Mesendoderm (in vitro differentiated cells): ENCODE measurements around the gene KRTAP10-3.
"Not testable (repeated sequence)": the region's sequence is repeated elsewhere in the genome, so short reads cannot be mapped to it uniquely, and the experiment has no call there.

Source experiments
- DNase-seq: peaks from one replicate; pipeline ENCODE4 v3.0.0; 2013
- H2AK5ac ChIP-seq: 2 replicates; pipeline ENCODE4 v1.6.1; 2013; ENCODE audit warnings: low read length, inconsistent platforms
- H2BK120ac ChIP-seq: 2 replicates; pipeline ENCODE4 v1.6.1; 2013; ENCODE audit warnings: low read depth, mild to moderate bottlenecking, low read length, moderate library complexity, mixed read lengths
- H2BK15ac ChIP-seq: replicated peaks from 2 replicates; pipeline ENCODE4 v1.6.1; 2013; ENCODE audit warnings: low read depth, mild to moderate bottlenecking, moderate library complexity
- H2BK5ac ChIP-seq: 2 replicates; pipeline ENCODE4 v1.6.1; 2013; ENCODE audit warnings: low read length, inconsistent platforms
- H3K18ac ChIP-seq: 2 replicates; pipeline ENCODE4 v1.6.1; 2013; ENCODE audit warnings: mild to moderate bottlenecking, low read length, mixed read lengths
- H3K23ac ChIP-seq: one replicate; pipeline ENCODE4 v1.6.1; 2013; ENCODE audit warnings: low read length
- H3K27ac ChIP-seq: 2 replicates; pipeline ENCODE4 v1.5.1; 2013; ENCODE audit warnings: low read depth, mild to moderate bottlenecking, inconsistent platforms, low read length, moderate library complexity
- H3K27me3 ChIP-seq: 2 replicates; pipeline ENCODE4 v1.6.1; 2013; ENCODE audit warnings: low read length, control low read depth, mild to moderate bottlenecking, inconsistent platforms; ENCODE audit not compliant: insufficient read depth, poor library complexity
- H3K36me3 ChIP-seq: 2 replicates; pipeline ENCODE4 v1.6.1; 2013; ENCODE audit warnings: low read length, inconsistent platforms; ENCODE audit not compliant: control insufficient read depth, insufficient read depth
- H3K4ac ChIP-seq: one replicate; pipeline ENCODE4 v1.6.1; 2013; ENCODE audit warnings: low read depth, mild to moderate bottlenecking, low read length, moderate library complexity
- H3K4me1 ChIP-seq: 2 replicates; pipeline ENCODE4 v1.6.1; 2013; ENCODE audit warnings: low read depth, low read length, inconsistent platforms; ENCODE audit not compliant: control insufficient read depth
- H3K4me2 ChIP-seq: 2 replicates; pipeline ENCODE4 v1.6.1; 2013; ENCODE audit warnings: low read length
- H3K4me3 ChIP-seq: 2 replicates; pipeline ENCODE4 v1.5.1; 2013; ENCODE audit warnings: mild to moderate bottlenecking, low read length
- H3K56ac ChIP-seq: one replicate; pipeline ENCODE4 v1.6.1; 2013; ENCODE audit warnings: low read length
- H3K79me1 ChIP-seq: 2 replicates; pipeline ENCODE4 v1.6.1; 2013; ENCODE audit warnings: low read length, inconsistent platforms
- H3K79me2 ChIP-seq: 2 replicates; pipeline ENCODE4 v1.6.1; 2013; ENCODE audit warnings: mild to moderate bottlenecking, low read length; ENCODE audit not compliant: control insufficient read depth, insufficient read depth
- H3K9ac ChIP-seq: 2 replicates; pipeline ENCODE4 v1.6.1; 2013; ENCODE audit warnings: low read length, inconsistent platforms
- H4K5ac ChIP-seq: one replicate; pipeline ENCODE4 v1.6.1; 2013; ENCODE audit warnings: low read length
- H4K8ac ChIP-seq: one replicate; pipeline ENCODE4 v1.6.1; 2013; ENCODE audit warnings: low read depth, mild to moderate bottlenecking, control low read depth, low read length, moderate library complexity
- WGBS: extraction: QIAGEN DNeasy Blood & Tissue Kit; methylation state at CpG from one replicate; pipeline ENCODE4 v1.1.7; 2013; ENCODE audit warnings: low lambda C conversion rate, missing lambda C conversion rate; ENCODE audit not compliant: insufficient coverage; ENCODE audit errors: extremely low coverage; 5-methylcytosine and 5-hydroxymethylcytosine counted together

The KRTAP10-3 gene

GRCh38 chr21:44585892-44586291, 27.3 kb upstream of the KRTAP10-3 start:
- Histone ChIP-seq H3K9ac (no peak overlapping the region), H3K4me2 (no peak overlapping the region), H3K27ac (no peak overlapping the region), H3K27me3 (no peaks in the 10 kb centered on the region), H4K5ac (no peak overlapping the region), H3K36me3 (no peaks in the 10 kb centered on the region), H3K4me3 (no peak overlapping the region), H2BK120ac (no peak overlapping the region), H2BK15ac (no peak overlapping the region), H4K8ac (no peak overlapping the region), H2BK5ac (no peak overlapping the region), H3K79me2 (no peaks in the 10 kb centered on the region), H3K18ac (no peak overlapping the region), H2AK5ac (no peak overlapping the region), H3K79me1 (no peaks in the 10 kb centered on the region), H3K23ac (no peak overlapping the region), H3K56ac (no peak overlapping the region), H3K4me1 (no peaks in the 10 kb centered on the region), H3K4ac (no peak overlapping the region)
- no CpG with 5 or more reads among the region's 3 CpGs for WGBS
- DNase-seq, result no peak

DNA sequence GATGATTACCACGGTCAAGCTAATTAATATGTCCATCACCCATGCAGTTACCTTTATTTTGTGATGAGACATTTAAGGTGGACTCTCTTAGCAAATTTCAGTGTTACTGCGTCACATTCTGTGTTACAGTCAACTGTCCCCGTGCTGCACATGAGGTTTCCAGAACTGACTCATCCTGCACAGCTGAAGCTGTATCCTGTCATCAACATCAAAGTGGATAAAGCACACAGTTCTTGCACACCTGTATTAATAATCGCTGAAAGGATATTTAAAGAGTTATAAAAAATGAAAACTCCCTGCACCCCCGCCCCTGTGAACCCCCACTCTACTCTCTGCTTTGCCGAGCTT, 25.2 kb upstream of the KRTAP10-3 start:
- H3K79me2 ChIP-seq, result no peaks in the 10 kb centered on the region
- no peak overlapping the region for H3K4me3 ChIP-seq
- H2BK120ac ChIP-seq, result no peak overlapping the region
- no peaks in the 10 kb centered on the region for H3K36me3 ChIP-seq
- no peak overlapping the region for H3K18ac ChIP-seq
- H3K4me2 ChIP-seq, result no peak overlapping the region
- H3K23ac ChIP-seq, result no peak overlapping the region
- no peaks in the 10 kb centered on the region for H3K79me1 ChIP-seq
- no peak overlapping the region for H2AK5ac ChIP-seq
- H3K27me3 ChIP-seq, result no peaks in the 10 kb centered on the region
- no CpG with 5 or more reads among the region's 6 CpGs for WGBS
- no peak for DNase-seq
- no peak overlapping the region for H4K8ac ChIP-seq
- no peak overlapping the region for H2BK15ac ChIP-seq
- H3K9ac ChIP-seq, result no peak overlapping the region
- no peaks in the 10 kb centered on the region for H3K4me1 ChIP-seq
- no peak overlapping the region for H3K56ac ChIP-seq
- no peak overlapping the region for H2BK5ac ChIP-seq
- no peak overlapping the region for H4K5ac ChIP-seq
- no peak overlapping the region for H3K4ac ChIP-seq
- H3K27ac ChIP-seq, result no peak overlapping the region

DNA sequence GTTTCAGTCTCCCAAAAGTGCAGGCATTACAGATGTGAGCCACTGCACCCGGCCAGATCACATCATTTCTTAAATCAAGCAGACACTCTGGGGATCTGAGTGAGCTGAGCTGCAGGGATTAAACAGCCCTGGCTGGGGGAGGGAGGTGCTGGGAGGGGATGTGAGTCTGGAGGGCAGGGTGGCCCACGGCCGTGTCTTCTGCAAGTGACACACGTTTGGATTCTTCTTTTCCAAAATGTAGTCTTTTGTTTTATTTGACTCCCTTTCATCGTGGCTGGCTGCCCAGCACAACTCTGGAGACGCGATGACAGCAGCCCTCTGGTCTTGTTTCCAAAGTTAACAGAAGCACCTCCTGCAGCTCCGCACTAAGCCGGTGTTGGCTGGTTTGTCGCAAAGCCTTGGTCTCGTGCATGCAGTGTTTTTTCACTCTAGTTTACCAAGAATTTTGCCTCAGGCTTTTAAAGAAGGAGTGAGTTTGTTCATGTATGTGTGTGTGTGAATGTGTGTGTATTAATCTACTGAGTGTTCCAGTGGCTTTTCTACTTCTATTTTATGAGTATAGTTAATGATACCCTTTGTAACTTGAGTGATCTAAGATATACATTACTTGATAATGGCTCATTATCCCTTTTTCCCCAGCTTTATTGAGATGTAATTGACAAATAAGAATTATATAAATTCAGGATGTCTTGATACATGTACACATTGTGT, 24.6 kb upstream of the KRTAP10-3 start:
- H3K56ac ChIP-seq, result no peak overlapping the region
- no CpG with 5 or more reads among the region's 11 CpGs for WGBS
- no peak overlapping the region for H2BK5ac ChIP-seq

DNA sequence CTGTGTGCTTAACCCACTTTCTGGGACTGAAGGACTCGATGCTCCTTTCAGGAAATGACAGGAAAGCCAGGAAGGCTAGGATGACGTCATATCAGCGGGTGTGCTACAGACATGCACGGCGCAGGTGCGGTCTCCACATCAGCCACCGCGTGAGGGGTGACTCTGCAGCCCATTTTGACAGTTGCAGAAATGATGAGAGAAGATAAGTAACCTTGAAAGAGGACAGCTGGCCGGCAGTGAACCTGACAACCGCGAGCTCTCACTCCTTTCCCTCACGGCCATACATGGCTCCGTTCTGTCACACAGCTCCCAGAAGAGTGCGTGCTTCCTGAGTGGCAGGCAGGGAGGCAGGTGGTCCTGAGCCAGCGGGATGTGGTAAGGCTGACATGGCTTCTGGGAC, 23.5 kb upstream of the KRTAP10-3 start:
- no peak overlapping the region for H2BK5ac ChIP-seq
- no peak overlapping the region for H3K23ac ChIP-seq
- H4K8ac ChIP-seq, result no peak overlapping the region
- H3K18ac ChIP-seq, result no peak overlapping the region
- no peak overlapping the region for H3K27ac ChIP-seq
- H3K4ac ChIP-seq, result no peak overlapping the region
- H3K9ac ChIP-seq, result no peak overlapping the region
- H3K36me3 ChIP-seq, result no peaks in the 10 kb centered on the region
- no peak overlapping the region for H4K5ac ChIP-seq
- DNase-seq, result no peak
- H3K4me1 ChIP-seq, result no peaks in the 10 kb centered on the region
- no peak overlapping the region for H2BK15ac ChIP-seq
- no peaks in the 10 kb centered on the region for H3K79me1 ChIP-seq
- no peaks in the 10 kb centered on the region for H3K27me3 ChIP-seq
- no peak overlapping the region for H2BK120ac ChIP-seq
- no peaks in the 10 kb centered on the region for H3K79me2 ChIP-seq
- no peak overlapping the region for H2AK5ac ChIP-seq
- H3K4me3 ChIP-seq, result no peak overlapping the region
- no CpG with 5 or more reads among the region's 15 CpGs for WGBS
- H3K4me2 ChIP-seq, result no peak overlapping the region
- H3K56ac ChIP-seq, result no peak overlapping the region

More for the DNA sequence above, 24.6 kb upstream of the KRTAP10-3 start:
- no peaks in the 10 kb centered on the region for H3K79me1 ChIP-seq
- no peak overlapping the region for H3K4me3 ChIP-seq
- no peaks in the 10 kb centered on the region for H3K27me3 ChIP-seq
- H4K8ac ChIP-seq, result no peak overlapping the region
- no peak overlapping the region for H3K27ac ChIP-seq
- H3K9ac ChIP-seq, result no peak overlapping the region
- no peak overlapping the region for H2AK5ac ChIP-seq
- H3K4me1 ChIP-seq, result no peaks in the 10 kb centered on the region
- H4K5ac ChIP-seq, result no peak overlapping the region
- no peak overlapping the region for H3K4me2 ChIP-seq
- no peak for DNase-seq
- H3K23ac ChIP-seq, result no peak overlapping the region
- H3K18ac ChIP-seq, result no peak overlapping the region
- H3K4ac ChIP-seq, result no peak overlapping the region
- H3K79me2 ChIP-seq, result no peaks in the 10 kb centered on the region
- H3K36me3 ChIP-seq, result no peaks in the 10 kb centered on the region
- no peak overlapping the region for H2BK120ac ChIP-seq
- H2BK15ac ChIP-seq, result no peak overlapping the region

DNA sequence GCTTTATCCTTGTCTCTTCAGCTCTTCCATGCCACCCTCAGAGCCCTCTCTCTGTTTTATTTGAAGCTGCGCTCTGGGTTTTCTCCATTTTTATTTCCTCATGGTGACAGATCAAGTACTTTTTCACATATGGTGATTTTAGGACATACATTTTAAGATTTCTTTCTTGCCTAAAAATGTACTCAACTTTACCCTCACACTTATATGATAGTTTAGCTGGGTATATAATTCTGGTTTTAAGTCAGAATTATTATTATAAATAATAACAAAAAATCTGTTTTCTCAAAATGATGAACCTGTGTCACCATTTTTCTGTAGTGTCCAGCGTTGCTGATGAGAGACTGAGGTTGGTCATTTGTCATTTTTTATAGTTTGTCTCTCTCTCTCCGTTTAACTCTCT, 22.6 kb upstream of the KRTAP10-3 start:
- H2AK5ac ChIP-seq, result no peak overlapping the region
- no peaks in the 10 kb centered on the region for H3K4me1 ChIP-seq
- DNase-seq, result no peak
- H3K4me2 ChIP-seq, result no peak overlapping the region
- no peak overlapping the region for H3K4me3 ChIP-seq
- H3K79me1 ChIP-seq, result no peaks in the 10 kb centered on the region
- H2BK15ac ChIP-seq, result no peak overlapping the region
- H2BK120ac ChIP-seq, result no peak overlapping the region
- no CpG with 5 or more reads among the region's 3 CpGs for WGBS
- no peak overlapping the region for H3K9ac ChIP-seq
- H3K79me2 ChIP-seq, result no peaks in the 10 kb centered on the region
- H2BK5ac ChIP-seq, result no peak overlapping the region
- no peak overlapping the region for H3K4ac ChIP-seq
- H3K23ac ChIP-seq, result no peak overlapping the region
- H3K18ac ChIP-seq, result no peak overlapping the region
- H4K8ac ChIP-seq, result no peak overlapping the region
- no peaks in the 10 kb centered on the region for H3K36me3 ChIP-seq
- no peaks in the 10 kb centered on the region for H3K27me3 ChIP-seq
- H3K56ac ChIP-seq, result no peak overlapping the region
- H4K5ac ChIP-seq, result no peak overlapping the region
- H3K27ac ChIP-seq, result no peak overlapping the region

DNA sequence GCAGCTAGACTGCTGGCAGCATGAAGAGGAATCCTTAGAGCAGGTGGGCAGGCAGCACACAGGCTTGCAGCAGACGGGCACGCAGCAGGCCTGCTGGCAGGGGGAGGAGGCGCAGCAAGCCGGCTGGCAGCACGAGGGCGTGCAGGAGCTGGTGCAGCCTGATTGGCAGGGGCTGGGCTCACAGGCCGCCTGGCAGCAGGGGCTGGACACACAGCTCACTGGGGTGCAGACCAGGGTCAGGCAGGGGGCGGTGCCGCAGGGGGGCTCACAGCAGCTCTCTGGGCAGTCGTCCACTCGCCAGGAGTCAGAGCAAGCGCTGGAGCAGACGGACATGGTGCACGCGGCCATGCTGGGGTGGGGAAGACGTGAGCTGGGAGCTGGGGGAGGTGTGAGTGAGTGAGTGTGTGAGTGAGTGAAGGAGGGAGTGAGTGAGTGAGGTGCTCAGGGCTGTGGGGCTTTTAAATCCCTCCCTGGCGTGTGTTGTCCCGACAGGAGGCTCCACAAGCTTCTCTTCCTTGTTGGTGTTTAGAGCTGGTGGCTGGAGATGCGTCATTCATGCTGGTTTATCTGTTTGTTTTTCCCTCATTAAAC, 21.7 kb upstream of the KRTAP10-3 start, which contains the start of gene KRTAP10-5:
KRTAP10-5 (minus strand) TSS at position 374 of the 591 bp plus-strand sequence; CDS start at position 348, 26 bp downstream.
- not testable (repeated sequence) for H2BK5ac ChIP-seq, H2BK15ac ChIP-seq, H3K18ac ChIP-seq, DNase-seq, H3K56ac ChIP-seq, H3K4me1 ChIP-seq, H3K4me2 ChIP-seq, H3K4ac ChIP-seq, H2AK5ac ChIP-seq, H3K4me3 ChIP-seq, H2BK120ac ChIP-seq, H3K79me2 ChIP-seq, H3K27ac ChIP-seq, H3K36me3 ChIP-seq, H3K27me3 ChIP-seq, H3K9ac ChIP-seq, H3K23ac ChIP-seq, H3K79me1 ChIP-seq, H4K8ac ChIP-seq, H4K5ac ChIP-seq
- WGBS, result no CpG with 5 or more reads among the region's 19 CpGs
